Gastrocnemius medialis (tissue), 4 donors: ENCODE measurements around the gene OTOA. TPM values are rescaled to one million over a fixed set of nuclear protein-coding genes. Genes with fewer than 3 reads are reported as not detected.

Experiments used
- ATAC-seq, 2 donors: fragments of 150-250 bp; one replicate each; pipeline ENCODE4 v1.9.1; 2016
- DNase-seq, 2 donors: peaks; one replicate each; pipeline ENCODE4 v3.0.0-alpha.2; 2019
- H3K27ac ChIP-seq, 4 donors: fragments of 200-600 bp; sonication (generic); 1 replicate in 1 of 4; 2 replicates in 3 of 4; pipeline ENCODE4 v1.5.1; 2016 to 2018; ENCODE audit warnings: mild to moderate bottlenecking in 2 of 4, moderate library complexity in 1 of 4
- H3K27me3 ChIP-seq, 3 donors: fragments of 200-600 bp; sonication (generic) in 2 of 3; 1 replicate in 1 of 3; 2 replicates in 2 of 3; pipeline versions ENCODE4 v1.5.1 to v1.6.0; 2016 to 2019; ENCODE audit warnings: mild to moderate bottlenecking in 1 of 3, moderate library complexity in 1 of 3
- H3K36me3 ChIP-seq, 2 donors: fragments of 200-600 bp; sonication (generic) in 1 of 2; one replicate each; pipeline ENCODE4 v1.5.1; 2017 to 2018
- H3K4me1 ChIP-seq, 2 donors: fragments of 200-600 bp; sonication (generic) in 1 of 2; one replicate each; pipeline ENCODE4 v1.5.1; 2016 to 2017; ENCODE audit warnings: mild to moderate bottlenecking in 2 of 2
- H3K4me3 ChIP-seq, 4 donors: fragments of 200-600 bp; sonication (generic) in 3 of 4; 1 replicate in 1 of 4; 2 replicates in 3 of 4; pipeline ENCODE4 v1.5.1; 2016 to 2019; ENCODE audit warnings: mild to moderate bottlenecking in 2 of 4
- H3K9me3 ChIP-seq, 3 donors: fragments of 200-600 bp; sonication (generic) in 2 of 3; 1 replicate in 1 of 3; 2 replicates in 2 of 3; pipeline ENCODE4 v1.5.1; 2016 to 2019
- POLR2A ChIP-seq, 2 donors: fragments of 450-650 bp; IDR thresholded peaks; one replicate each; pipeline ENCODE4 v1.6.1; 2017; ENCODE audit warnings: antibody characterized with exemption in 2 of 2, mild to moderate bottlenecking in 2 of 2, moderate library complexity in 2 of 2
- in situ Hi-C, 4 donors: fragments of 200-750 bp; cut with MboI; loops; one replicate each; pipeline versions ENCODE4 v1.15.0 to v1.8.0; 2017; ENCODE audit warnings: low sequenced_read_pairs in 4 of 4
- intact Hi-C: fragments of 100-400 bp; cut with DNase I; formaldehyde crosslinking; loops from one replicate; pipeline ENCODE4 v1.15.1; 2023; ENCODE audit warnings: low total_unique reads
- total RNA-seq, 4 donors: library from RNA; depleted of rRNA; stranded (reverse); fragments of >200 nt; gene quantifications; one replicate each; pipeline versions ENCODE4 v1.1.0 to v1.2.3, GENCODE V29; 2016
- TF ChIP-seq, protein P1 (sequence below), 5 experiments: fragments of 450-650 bp in 3 of 5; fragments of 200-600 bp in 2 of 5; sonication (generic) in 2 of 5; IDR thresholded peaks in 4 of 5; conservative IDR thresholded peaks in 1 of 5; 1 replicate in 4 of 5; 2 replicates in 1 of 5; pipeline ENCODE4 v1.5.1; 2016 to 2019; ENCODE audit warnings: antibody characterized with exemption in 5 of 5, mild to moderate bottlenecking in 3 of 5, moderate library complexity in 3 of 5

Gene OTOA
- total RNA-seq, 4 donors from 2014 or later, result 1.6 TPM; not detected in 3

DNA sequence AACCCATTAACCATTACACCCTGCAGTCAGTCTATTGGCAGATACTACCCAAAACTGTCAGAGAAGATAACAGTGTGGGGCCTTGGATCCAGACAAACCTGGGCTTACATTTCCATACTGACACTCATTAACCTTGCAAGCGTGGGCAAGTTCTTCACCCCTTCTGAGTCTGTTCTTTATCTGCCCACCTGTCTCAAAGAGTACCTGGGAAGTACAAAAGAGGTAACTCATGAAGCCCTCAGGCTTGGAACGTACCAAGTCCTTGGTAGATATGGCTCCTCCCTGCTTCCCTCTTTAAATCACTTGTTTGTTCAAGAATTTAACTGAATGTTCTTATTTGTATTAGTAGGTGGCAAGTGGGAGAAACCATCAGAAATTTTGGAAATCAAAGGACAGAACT, 8.9 kb upstream of the OTOA start:
- TF ChIP-seq POLR2A (IDR thresholded peaks at IDR 0.05), result no peak
- TF ChIP-seq, protein P1, sequence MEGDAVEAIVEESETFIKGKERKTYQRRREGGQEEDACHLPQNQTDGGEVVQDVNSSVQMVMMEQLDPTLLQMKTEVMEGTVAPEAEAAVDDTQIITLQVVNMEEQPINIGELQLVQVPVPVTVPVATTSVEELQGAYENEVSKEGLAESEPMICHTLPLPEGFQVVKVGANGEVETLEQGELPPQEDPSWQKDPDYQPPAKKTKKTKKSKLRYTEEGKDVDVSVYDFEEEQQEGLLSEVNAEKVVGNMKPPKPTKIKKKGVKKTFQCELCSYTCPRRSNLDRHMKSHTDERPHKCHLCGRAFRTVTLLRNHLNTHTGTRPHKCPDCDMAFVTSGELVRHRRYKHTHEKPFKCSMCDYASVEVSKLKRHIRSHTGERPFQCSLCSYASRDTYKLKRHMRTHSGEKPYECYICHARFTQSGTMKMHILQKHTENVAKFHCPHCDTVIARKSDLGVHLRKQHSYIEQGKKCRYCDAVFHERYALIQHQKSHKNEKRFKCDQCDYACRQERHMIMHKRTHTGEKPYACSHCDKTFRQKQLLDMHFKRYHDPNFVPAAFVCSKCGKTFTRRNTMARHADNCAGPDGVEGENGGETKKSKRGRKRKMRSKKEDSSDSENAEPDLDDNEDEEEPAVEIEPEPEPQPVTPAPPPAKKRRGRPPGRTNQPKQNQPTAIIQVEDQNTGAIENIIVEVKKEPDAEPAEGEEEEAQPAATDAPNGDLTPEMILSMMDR (IDR thresholded peaks at IDR 0.05 in 4 of 5, conservative IDR thresholded peaks at IDR 0.05 in 1 of 5), result no peak
- Histone ChIP-seq H3K36me3 (no peaks in the 10 kb centered on the region), H3K4me3 (no peak overlapping the region), H3K4me1 (peaks cover 6 to 7% of the 10 kb centered on the region in 2 donors), H3K27ac (no peak overlapping the region), H3K27me3 (no peaks in the 10 kb centered on the region), H3K9me3 (no peaks in the 10 kb centered on the region)
- intact Hi-C loops (no loop called here), in situ Hi-C loops (loop anchor here in 1 of 4 donors (5.0 kb wide), 1 partner anchor 52 kb away; no protein-coding TSS in a partner anchor)
- ATAC-seq (no peak), DNase-seq (no peak)

DNA sequence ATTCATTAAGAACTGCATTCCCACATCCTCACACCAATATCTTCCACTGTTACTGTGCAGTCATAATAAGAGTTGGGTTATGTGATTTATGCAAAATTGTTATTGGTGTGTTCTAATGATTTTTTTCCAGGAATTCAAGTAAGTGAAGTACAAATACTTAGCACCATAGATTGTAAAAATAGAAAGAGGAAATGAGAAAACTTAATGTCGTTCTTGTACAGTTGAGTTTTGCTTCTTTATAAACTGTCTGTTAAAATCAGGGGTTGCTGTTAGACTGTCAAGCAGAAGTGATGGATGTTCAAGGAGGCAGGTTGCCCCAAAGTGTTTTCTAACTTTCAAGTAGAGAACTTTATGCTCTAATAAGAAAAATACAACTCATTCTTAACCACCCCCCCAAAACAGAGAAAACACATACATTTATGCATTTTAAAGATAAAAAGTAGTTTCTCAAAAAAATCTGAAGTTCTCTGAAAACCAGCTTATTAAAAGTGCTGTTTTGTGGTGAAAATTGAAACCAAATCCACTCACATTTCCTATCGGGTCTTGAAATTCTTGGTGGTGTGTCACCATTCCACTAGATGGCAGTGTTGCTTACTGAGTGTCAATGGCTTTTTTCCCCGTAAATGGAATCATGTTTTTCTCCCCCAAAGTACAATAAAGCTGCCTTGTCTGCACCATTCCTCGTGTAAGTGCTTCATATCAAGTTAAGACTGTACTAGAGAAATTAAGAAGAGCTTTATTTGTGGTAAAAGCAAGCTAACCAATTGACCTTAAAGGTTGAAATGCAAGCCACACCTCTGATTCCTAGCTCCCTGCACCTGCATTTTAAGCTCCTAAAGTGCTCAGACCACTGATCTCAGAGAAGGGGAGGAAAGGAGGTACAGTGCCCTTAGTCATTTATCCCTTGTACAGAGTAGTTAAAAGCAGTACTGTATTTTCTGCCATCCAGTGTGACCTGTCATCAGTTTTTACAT, 6.7 kb upstream of the OTOA start:
- TF ChIP-seq, protein P1 (IDR thresholded peaks at IDR 0.05 in 4 of 5, conservative IDR thresholded peaks at IDR 0.05 in 1 of 5), result peak; percentile 19 to 83 (median 55)
- no peak for TF ChIP-seq POLR2A (IDR thresholded peaks at IDR 0.05)
- DNase-seq (no peak), ATAC-seq (no peak)
- intact Hi-C loops (loop anchor here (2.0 kb wide), 1 partner anchor 52 kb away; no protein-coding TSS in a partner anchor), in situ Hi-C loops (loop anchor here in 1 of 4 donors (5.0 kb wide), 1 partner anchor 50 kb away; no protein-coding TSS in a partner anchor)
- no peaks in the 10 kb centered on the region for H3K27me3 ChIP-seq
- H3K27ac ChIP-seq, result no peak overlapping the region
- no peaks in the 10 kb centered on the region for H3K9me3 ChIP-seq
- peaks cover 6 to 7% of the 10 kb centered on the region in 2 donors for H3K4me1 ChIP-seq
- H3K4me3 ChIP-seq, result no peak overlapping the region
- no peaks in the 10 kb centered on the region for H3K36me3 ChIP-seq

DNA sequence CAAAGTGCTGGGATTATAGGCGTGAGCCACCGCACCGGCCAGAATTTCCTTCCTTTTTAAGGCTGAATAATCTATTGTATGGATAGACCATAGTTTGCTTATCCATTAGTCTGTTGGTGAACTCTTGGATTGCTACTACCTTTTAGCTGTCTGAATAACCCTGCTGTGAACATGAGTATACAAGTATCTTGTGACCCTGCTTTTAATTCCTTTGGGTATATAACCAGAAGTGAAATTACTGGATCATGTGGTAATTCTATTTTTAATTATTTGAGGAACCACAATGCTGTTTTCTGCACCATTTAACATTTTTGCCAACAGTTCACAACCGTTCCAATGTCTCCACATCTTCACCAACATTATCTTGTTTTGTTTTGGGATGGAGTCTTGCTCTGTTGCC, 4.6 kb upstream of the OTOA start:
- intact Hi-C loops, result no loop called here
- in situ Hi-C loops, result loop anchor here in 1 of 4 donors (5.0 kb wide), 1 partner anchor 48 kb away; no protein-coding TSS in a partner anchor
- TF ChIP-seq, protein P1 (IDR thresholded peaks at IDR 0.05 in 4 of 5, conservative IDR thresholded peaks at IDR 0.05 in 1 of 5), result no peak
- TF ChIP-seq POLR2A (IDR thresholded peaks at IDR 0.05), result no peak
- no peak for DNase-seq
- peaks cover 2 to 5% (median 2%) of the 10 kb centered on the region in 3 donors for H3K27me3 ChIP-seq
- no peaks in the 10 kb centered on the region for H3K36me3 ChIP-seq
- peaks cover 6 to 7% of the 10 kb centered on the region in 2 donors for H3K4me1 ChIP-seq
- H3K4me3 ChIP-seq, result no peak overlapping the region
- ATAC-seq, result no peak
- no peak overlapping the region for H3K27ac ChIP-seq
- no peaks in the 10 kb centered on the region for H3K9me3 ChIP-seq

DNA sequence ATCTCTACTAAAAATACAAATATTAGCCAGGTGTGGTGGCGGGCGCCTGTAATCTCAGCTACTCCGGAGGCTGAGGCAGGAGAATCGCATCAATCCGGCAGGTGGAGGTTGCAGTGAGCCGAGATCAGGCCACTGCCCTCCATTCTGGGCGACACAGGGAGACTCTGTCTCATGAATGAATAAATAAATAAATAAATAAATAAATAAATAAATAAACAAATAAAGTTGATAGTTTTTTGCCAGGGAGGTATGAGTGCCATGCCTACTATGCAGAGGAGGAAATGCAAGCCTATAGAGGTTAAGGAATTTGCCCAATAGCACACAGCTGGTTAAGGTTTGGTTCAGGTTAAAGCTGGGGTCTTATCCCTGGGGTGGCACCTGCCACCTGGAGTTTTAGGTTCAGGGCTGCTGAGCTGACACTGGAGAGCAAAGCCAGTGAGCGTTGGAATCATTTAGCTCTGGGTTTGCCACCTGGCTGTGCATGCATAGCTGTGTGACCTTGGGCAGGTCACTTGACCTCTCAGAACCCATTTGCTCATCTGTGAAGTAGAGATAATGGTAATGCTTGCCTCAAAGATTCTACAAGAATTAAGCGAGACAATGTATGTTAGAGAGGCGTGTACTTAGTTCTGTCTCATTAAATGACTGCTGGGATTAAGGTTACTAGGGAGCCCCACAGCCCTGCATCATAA, 1.2 kb downstream of the OTOA start:
- peaks cover 6 to 21% (median 21%) of the 10 kb centered on the region in 3 donors for H3K27me3 ChIP-seq
- no peak for DNase-seq
- H3K9me3 ChIP-seq, result no peaks in the 10 kb centered on the region
- intact Hi-C loops (no loop called here), in situ Hi-C loops (no loop called here)
- ATAC-seq, result no peak
- no peak overlapping the region for H3K4me3 ChIP-seq
- H3K27ac ChIP-seq, result no peak overlapping the region
- no peak for TF ChIP-seq POLR2A (IDR thresholded peaks at IDR 0.05)
- TF ChIP-seq, protein P1 (IDR thresholded peaks at IDR 0.05 in 4 of 5, conservative IDR thresholded peaks at IDR 0.05 in 1 of 5), result no peak
- peaks cover 0 to 3% of the 10 kb centered on the region in 2 donors for H3K4me1 ChIP-seq
- H3K36me3 ChIP-seq, result no peaks in the 10 kb centered on the region
